Neuronal stem cell (in vitro differentiated cells): Measurements from ENCODE around the gene PCNX2.
"Not testable (repeated sequence)": the region's sequence is repeated elsewhere in the genome, so short reads cannot be mapped to it uniquely, and the experiment has no call there.

Experiments used
- DNase-seq: peaks from one replicate; pipeline ENCODE4 v3.0.0-alpha.2; 2013; ENCODE audit warnings: low spot score
- H2AFZ ChIP-seq: one replicate; pipeline ENCODE4 v1.6.1; 2013; ENCODE audit warnings: mild to moderate bottlenecking, low read length, inconsistent platforms
- H2AK5ac ChIP-seq: 2 replicates; pipeline ENCODE4 v1.6.1; 2013; ENCODE audit warnings: low read depth, mild to moderate bottlenecking, inconsistent platforms, low read length, moderate library complexity, mixed read lengths
- H2BK120ac ChIP-seq: 2 replicates; pipeline ENCODE4 v1.6.1; 2013; ENCODE audit warnings: low read depth, mild to moderate bottlenecking, inconsistent platforms, low read length, moderate library complexity, mixed read lengths
- H2BK12ac ChIP-seq: one replicate; pipeline ENCODE4 v1.6.1; 2013; ENCODE audit warnings: low read length, inconsistent platforms
- H2BK15ac ChIP-seq: 2 replicates; pipeline ENCODE4 v1.6.1; 2013; ENCODE audit warnings: mild to moderate bottlenecking, low read length, inconsistent platforms, mixed read lengths
- H2BK5ac ChIP-seq: one replicate; pipeline ENCODE4 v1.6.1; 2013; ENCODE audit warnings: inconsistent platforms, mild to moderate bottlenecking, low read length, moderate library complexity
- H3K14ac ChIP-seq: one replicate; pipeline ENCODE4 v1.6.1; 2013; ENCODE audit warnings: low read length, inconsistent platforms
- H3K18ac ChIP-seq: 2 replicates; pipeline ENCODE4 v1.6.1; 2013; ENCODE audit warnings: low read length, inconsistent platforms
- H3K23ac ChIP-seq: 2 replicates; pipeline ENCODE4 v1.6.1; 2013; ENCODE audit warnings: low read depth, mild to moderate bottlenecking, mixed read lengths, low read length, inconsistent platforms; ENCODE audit not compliant: poor library complexity
- H3K27ac ChIP-seq: replicated peaks from 3 replicates; pipeline ENCODE4 v1.5.1; 2013; ENCODE audit warnings: low read length, inconsistent platforms
- H3K27me3 ChIP-seq, 3 experiments: 2 replicates each; pipeline ENCODE4 v1.6.1; 2013; ENCODE audit warnings: low read length in 3 of 3, mild to moderate bottlenecking in 2 of 3, inconsistent platforms in 1 of 3, low read depth in 1 of 3, mixed read lengths in 1 of 3, moderate library complexity in 1 of 3; ENCODE audit not compliant: control insufficient read depth in 3 of 3, insufficient read depth in 3 of 3
- H3K36me3 ChIP-seq, 2 donors: replicated peaks in 1 of 2; 2 replicates each; pipeline ENCODE4 v1.6.1; 2013; ENCODE audit warnings: low read length in 2 of 2; ENCODE audit not compliant: control insufficient read depth in 2 of 2, insufficient read depth in 2 of 2
- H3K4ac ChIP-seq: 2 replicates; pipeline ENCODE4 v1.6.1; 2013; ENCODE audit warnings: inconsistent platforms, mild to moderate bottlenecking, low read length, moderate library complexity
- H3K4me1 ChIP-seq, 2 donors: 1 replicate in 1 of 2; 2 replicates in 1 of 2; pipeline ENCODE4 v1.6.1; 2013; ENCODE audit warnings: low read length in 2 of 2, low read depth in 1 of 2; ENCODE audit not compliant: control insufficient read depth in 2 of 2, insufficient read depth in 1 of 2
- H3K4me2 ChIP-seq: one replicate; pipeline ENCODE4 v1.6.1; 2013; ENCODE audit warnings: mild to moderate bottlenecking, low read length, inconsistent platforms; ENCODE audit not compliant: insufficient read depth, poor library complexity, severe bottlenecking
- H3K4me3 ChIP-seq, 2 donors: 2 replicates each; pipeline ENCODE4 v1.5.1; 2013; ENCODE audit warnings: low read length in 2 of 2, mild to moderate bottlenecking in 2 of 2, inconsistent platforms in 1 of 2, moderate library complexity in 1 of 2
- H3K79me1 ChIP-seq: one replicate; pipeline ENCODE4 v1.6.1; 2013; ENCODE audit warnings: low read depth, mild to moderate bottlenecking, inconsistent platforms, low read length, moderate library complexity
- H3K9ac ChIP-seq: one replicate; pipeline ENCODE4 v1.6.1; 2013; ENCODE audit warnings: mild to moderate bottlenecking, low read depth, low read length, inconsistent platforms; ENCODE audit not compliant: poor library complexity
- H3K9me3 ChIP-seq, 2 donors: replicated peaks in 1 of 2; 2 replicates each; pipeline versions ENCODE3 to v1.6.1; 2013; ENCODE audit warnings: low read length in 2 of 2, mild to moderate bottlenecking in 2 of 2, inconsistent platforms in 1 of 2, low read depth in 1 of 2, mixed read lengths in 1 of 2, moderate library complexity in 1 of 2; ENCODE audit not compliant: control insufficient read depth in 2 of 2, insufficient read depth in 1 of 2
- H4K8ac ChIP-seq: one replicate; pipeline ENCODE4 v1.6.1; 2013; ENCODE audit warnings: low read depth, mild to moderate bottlenecking, inconsistent platforms, low read length, moderate library complexity
- H4K91ac ChIP-seq: one replicate; pipeline ENCODE4 v1.6.1; 2013; ENCODE audit warnings: low read length, low read depth, mild to moderate bottlenecking, inconsistent platforms; ENCODE audit not compliant: poor library complexity
- WGBS, 2 donors: extraction: QIAGEN DNeasy Blood & Tissue Kit; methylation state at CpG; one replicate each; pipeline ENCODE4 v1.1.7; 2013; ENCODE audit warnings: missing lambda C conversion rate in 2 of 2, mixed read lengths in 1 of 2; ENCODE audit not compliant: insufficient read length in 2 of 2, insufficient replicate concordance in 1 of 2; ENCODE audit errors: extremely low coverage in 2 of 2; 5-methylcytosine and 5-hydroxymethylcytosine counted together

The PCNX2 gene

GRCh38 chr1:233135833-233136232 lies 159.7 kb downstream of the PCNX2 start:
- no peak overlapping the region for H3K14ac ChIP-seq
- no peaks in the 10 kb centered on the region for H3K27me3 ChIP-seq

GRCh38 chr1:233132445-233132844 lies 163.1 kb downstream of the PCNX2 start:
- no peak for DNase-seq
- H3K23ac ChIP-seq, result no peak overlapping the region
- H3K9me3 ChIP-seq, result no peaks in the 10 kb centered on the region
- H3K4me3 ChIP-seq, result no peak overlapping the region
- no peak overlapping the region for H2BK120ac ChIP-seq
- H2BK5ac ChIP-seq, result no peak overlapping the region
- no peak overlapping the region for H3K4ac ChIP-seq
- H3K27me3 ChIP-seq, result no peaks in the 10 kb centered on the region
- H2BK15ac ChIP-seq, result no peak overlapping the region
- no peak overlapping the region for H2BK12ac ChIP-seq
- H3K27ac ChIP-seq, result no peak overlapping the region
- WGBS, 2 donors, result no CpG with 5 or more reads among the region's 3 CpGs
- H3K4me2 ChIP-seq, result no peak overlapping the region
- H3K9ac ChIP-seq, result no peak overlapping the region
- H3K79me1 ChIP-seq, result no peaks in the 10 kb centered on the region
- H2AK5ac ChIP-seq, result no peak overlapping the region
- H3K18ac ChIP-seq, result no peak overlapping the region
- H2AFZ ChIP-seq, result no peak overlapping the region
- H4K91ac ChIP-seq, result no peak overlapping the region
- H4K8ac ChIP-seq, result no peak overlapping the region
- H3K4me1 ChIP-seq, result no peaks in the 10 kb centered on the region
- no peak overlapping the region for H3K14ac ChIP-seq
- peaks cover 0 to 2% of the 10 kb centered on the region in 2 donors for H3K36me3 ChIP-seq

More at GRCh38 chr1:233135833-233136232, 159.7 kb downstream of the PCNX2 start:
- H3K9me3 ChIP-seq, result no peaks in the 10 kb centered on the region
- H3K4me3 ChIP-seq, result no peak overlapping the region
- H4K91ac ChIP-seq, result no peak overlapping the region
- H3K79me1 ChIP-seq, result no peaks in the 10 kb centered on the region
- no peak overlapping the region for H3K23ac ChIP-seq
- no peaks in the 10 kb centered on the region for H3K36me3 ChIP-seq
- H2AFZ ChIP-seq, result no peak overlapping the region
- H3K27ac ChIP-seq, result no peak overlapping the region
- no peak overlapping the region for H2BK120ac ChIP-seq
- no peak for DNase-seq
- H2BK15ac ChIP-seq, result no peak overlapping the region
- no peak overlapping the region for H2AK5ac ChIP-seq
- no peak overlapping the region for H2BK12ac ChIP-seq
- peaks cover 0 to 1% of the 10 kb centered on the region in 2 donors for H3K4me1 ChIP-seq
- no peak overlapping the region for H3K18ac ChIP-seq
- no peak overlapping the region for H3K9ac ChIP-seq
- H2BK5ac ChIP-seq, result no peak overlapping the region
- H3K4me2 ChIP-seq, result no peak overlapping the region
- no peak overlapping the region for H3K4ac ChIP-seq
- no peak overlapping the region for H4K8ac ChIP-seq

DNA sequence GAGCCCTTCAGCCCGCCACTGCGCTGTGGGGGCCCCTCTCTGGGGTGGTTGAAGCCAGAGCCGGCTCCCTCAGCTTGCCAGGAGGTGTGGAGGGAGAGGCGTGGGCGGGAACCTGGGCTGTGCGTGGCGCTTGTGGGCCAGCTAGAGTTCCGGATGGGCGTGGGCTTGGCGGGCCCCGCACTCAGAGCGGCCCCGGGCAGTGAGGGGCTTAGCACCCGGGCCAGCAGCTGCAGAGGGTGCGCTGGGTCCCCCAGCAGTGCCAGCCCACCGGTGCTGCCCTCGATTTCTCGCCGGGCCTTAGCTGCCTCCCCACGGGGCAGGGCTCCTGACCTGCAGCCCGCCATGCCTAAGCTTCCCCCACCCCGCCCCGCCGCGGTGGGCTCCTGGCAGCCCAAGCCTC lies 166.5 kb downstream of the PCNX2 start:
- not testable (repeated sequence) for H2BK5ac ChIP-seq, H3K9ac ChIP-seq, H2BK15ac ChIP-seq, H3K23ac ChIP-seq, H3K36me3 ChIP-seq, H2AK5ac ChIP-seq, H3K4ac ChIP-seq, H3K27ac ChIP-seq, H3K79me1 ChIP-seq, H2BK12ac ChIP-seq, H3K9me3 ChIP-seq, H3K27me3 ChIP-seq, H3K4me2 ChIP-seq, H2AFZ ChIP-seq, H4K8ac ChIP-seq, H3K4me3 ChIP-seq, DNase-seq, H2BK120ac ChIP-seq, H3K18ac ChIP-seq, H4K91ac ChIP-seq, H3K4me1 ChIP-seq, H3K14ac ChIP-seq
- no CpG with 5 or more reads among the region's 25 CpGs for WGBS, 2 donors

GRCh38 chr1:233127157-233127556 lies 168.4 kb downstream of the PCNX2 start:
- H2AK5ac ChIP-seq, result no peak overlapping the region
- peaks cover 2 to 5% of the 10 kb centered on the region in 2 donors for H3K36me3 ChIP-seq
- no peak overlapping the region for H2BK15ac ChIP-seq
- H4K8ac ChIP-seq, result no peak overlapping the region
- H3K9ac ChIP-seq, result no peak overlapping the region
- H2BK5ac ChIP-seq, result no peak overlapping the region
- H3K27ac ChIP-seq, result no peak overlapping the region
- H3K79me1 ChIP-seq, result no peaks in the 10 kb centered on the region
- H3K9me3 ChIP-seq, result no peaks in the 10 kb centered on the region
- no peak overlapping the region for H2BK12ac ChIP-seq
- H2AFZ ChIP-seq, result no peak overlapping the region
- no peak for DNase-seq
- no CpG with 5 or more reads among the region's 7 CpGs for WGBS, 2 donors
- no peak overlapping the region for H3K4me2 ChIP-seq
- no peaks in the 10 kb centered on the region for H3K27me3 ChIP-seq
- H3K4me1 ChIP-seq, result no peaks in the 10 kb centered on the region
- no peak overlapping the region for H3K4ac ChIP-seq
- no peak overlapping the region for H3K23ac ChIP-seq
- H4K91ac ChIP-seq, result no peak overlapping the region
- H3K14ac ChIP-seq, result no peak overlapping the region
- H3K18ac ChIP-seq, result no peak overlapping the region
- H3K4me3 ChIP-seq, result no peak overlapping the region
- no peak overlapping the region for H2BK120ac ChIP-seq
